HepG2 (cell line): Measurements from ENCODE around the gene NUCB1. TPM values are rescaled to one million over a fixed set of nuclear protein-coding genes. Genes with fewer than 3 reads are reported as not detected.
A peak's percentile ranks its signal among the peaks of the same experiment; 100 is the strongest.

Experiments used
- ARNT2 ChIP-seq: sonication (generic); formaldehyde crosslinking; IDR thresholded peaks from 2 replicates; pipeline ENCODE4 v1.8.0; 2022; ENCODE audit warnings: mild to moderate bottlenecking, low read depth, missing genetic modification reagents, moderate library complexity
- CBFB ChIP-seq: sonication (generic); formaldehyde crosslinking; IDR thresholded peaks from 2 replicates; pipeline ENCODE4 v1.4.0; 2020; ENCODE audit warnings: missing genetic modification reagents
- IKZF4 ChIP-seq: sonication (generic); formaldehyde crosslinking; IDR thresholded peaks from 2 replicates; pipeline ENCODE4 v1.5.1; 2020; ENCODE audit warnings: borderline replicate concordance, mild to moderate bottlenecking, low read depth, missing genetic modification reagents; ENCODE audit errors: not compliant biosample characterization
- PAF1 ChIP-seq: IDR thresholded peaks from 2 replicates; pipeline ENCODE4 v1.6.1; 2016; ENCODE audit warnings: missing genetic modification reagents, missing compliant biosample characterization
- RARG ChIP-seq: sonication (generic); formaldehyde crosslinking; IDR thresholded peaks from 2 replicates; pipeline ENCODE4 v1.4.0; 2020; ENCODE audit warnings: low read depth, mild to moderate bottlenecking, missing genetic modification reagents
- RNF2 ChIP-seq: fragments of 450-650 bp; conservative IDR thresholded peaks from 2 replicates; pipeline ENCODE4 v1.6.1; 2016; ENCODE audit warnings: low read depth
- SMARCC2 ChIP-seq: fragments of 450-650 bp; IDR thresholded peaks from 2 replicates; pipeline ENCODE4 v1.6.1; 2017; ENCODE audit warnings: antibody characterized with exemption, mild to moderate bottlenecking
- ZBTB20 ChIP-seq: sonication (generic); formaldehyde crosslinking; IDR thresholded peaks from 2 replicates; pipeline ENCODE4 v1.8.1; 2023; ENCODE audit warnings: missing genetic modification reagents, low read depth, mild to moderate bottlenecking, borderline replicate concordance
- ZNF20 ChIP-seq: sonication (generic); formaldehyde crosslinking; IDR thresholded peaks from 2 replicates; pipeline ENCODE4 v1.4.0; 2020; ENCODE audit warnings: mild to moderate bottlenecking, moderate library complexity, missing genetic modification reagents
- ZNF30 ChIP-seq: sonication (generic); formaldehyde crosslinking; IDR thresholded peaks from 2 replicates; pipeline ENCODE4 v1.5.0; 2020; ENCODE audit warnings: mild to moderate bottlenecking, missing genetic modification reagents
- ZNF382 ChIP-seq: sonication (generic); formaldehyde crosslinking; IDR thresholded peaks from 2 replicates; pipeline ENCODE4 v1.5.0; 2020; ENCODE audit warnings: missing genetic modification reagents, mild to moderate bottlenecking, borderline replicate concordance
- ZNF503 ChIP-seq: sonication (generic); formaldehyde crosslinking; IDR thresholded peaks from 2 replicates; pipeline ENCODE4 v1.4.0; 2020; ENCODE audit warnings: missing genetic modification reagents
- ZNF782 ChIP-seq: sonication (generic); formaldehyde crosslinking; IDR thresholded peaks from 2 replicates; pipeline ENCODE4 v1.4.0; 2020; ENCODE audit warnings: missing genetic modification reagents, mild to moderate bottlenecking, borderline replicate concordance
- polyA plus RNA-seq, 8 experiments: library from polyadenylated mRNA; depleted of rRNA in 3 of 8; stranded (reverse) in 7 of 8; unstranded in 1 of 8; fragments of >200 nt; fragmentation: Illumina TruSeq in 4 of 8; extraction: Trizol in 4 of 8; gene quantifications; 2 replicates each; pipeline versions ENCODE4 v1.2.1 to v1.2.3, GENCODE V29; 2011 to 2016; ENCODE audit warnings: low read depth in 4 of 8, missing spikeins in 1 of 8, mixed read lengths in 1 of 8; ENCODE audit not compliant: insufficient read depth in 1 of 8
- total RNA-seq, 5 experiments: library from RNA; depleted of rRNA; stranded (reverse); fragments of >200 nt; fragmentation: Illumina TruSeq; extraction: Trizol; gene quantifications; 2 replicates each; pipeline ENCODE4 v1.2.3, GENCODE V29; 2016; ENCODE audit warnings: low read depth in 1 of 5
- TF ChIP-seq, protein P1 (sequence below): sonication (generic); formaldehyde crosslinking; IDR thresholded peaks from 2 replicates; pipeline ENCODE4 v1.4.0; 2020; ENCODE audit warnings: missing genetic modification reagents
- TF ChIP-seq, protein P2 (sequence below): sonication (generic); formaldehyde crosslinking; IDR thresholded peaks from 2 replicates; pipeline ENCODE4 v1.4.0; 2020; ENCODE audit warnings: missing genetic modification reagents
- TF ChIP-seq, protein P3 (sequence below): sonication (generic); formaldehyde crosslinking; IDR thresholded peaks from 2 replicates; pipeline ENCODE4 v1.4.0; 2020; ENCODE audit warnings: missing genetic modification reagents
- TF ChIP-seq, protein P4 (sequence below): sonication (generic); formaldehyde crosslinking; IDR thresholded peaks from 2 replicates; pipeline ENCODE4 v1.5.0; 2020; ENCODE audit warnings: missing genetic modification reagents

NUCB1 gene
- total and polyA plus RNA-seq, 2 of the 13 experiments (the other 11 are each of a cell fraction or from before 2014, with no cell fraction given), result 82.3 to 106 TPM

GRCh38 chr19:48965040-48965805 is 65.1 kb downstream of the NUCB1 start, which contains the start of gene FTL (continued):
- TF ChIP-seq ZNF503 (CRISPR knock-in tag), result peak; percentile 80; the same call in 1 of the 2 replicates
- peak; percentile 86 for TF ChIP-seq ARNT2 (CRISPR knock-in tag)
- TF ChIP-seq RNF2, result peak; percentile 67
- no peak for TF ChIP-seq PAF1
- peak; percentile 87 for TF ChIP-seq IKZF4
- TF ChIP-seq ZNF30 (CRISPR knock-in tag), result no peak
- TF ChIP-seq, protein P1, sequence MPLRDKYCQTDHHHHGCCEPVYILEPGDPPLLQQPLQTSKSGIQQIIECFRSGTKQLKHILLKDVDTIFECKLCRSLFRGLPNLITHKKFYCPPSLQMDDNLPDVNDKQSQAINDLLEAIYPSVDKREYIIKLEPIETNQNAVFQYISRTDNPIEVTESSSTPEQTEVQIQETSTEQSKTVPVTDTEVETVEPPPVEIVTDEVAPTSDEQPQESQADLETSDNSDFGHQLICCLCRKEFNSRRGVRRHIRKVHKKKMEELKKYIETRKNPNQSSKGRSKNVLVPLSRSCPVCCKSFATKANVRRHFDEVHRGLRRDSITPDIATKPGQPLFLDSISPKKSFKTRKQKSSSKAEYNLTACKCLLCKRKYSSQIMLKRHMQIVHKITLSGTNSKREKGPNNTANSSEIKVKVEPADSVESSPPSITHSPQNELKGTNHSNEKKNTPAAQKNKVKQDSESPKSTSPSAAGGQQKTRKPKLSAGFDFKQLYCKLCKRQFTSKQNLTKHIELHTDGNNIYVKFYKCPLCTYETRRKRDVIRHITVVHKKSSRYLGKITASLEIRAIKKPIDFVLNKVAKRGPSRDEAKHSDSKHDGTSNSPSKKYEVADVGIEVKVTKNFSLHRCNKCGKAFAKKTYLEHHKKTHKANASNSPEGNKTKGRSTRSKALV (CRISPR knock-in tag), result peak; percentile 79; the same call in 1 of the 2 replicates
- no peak for TF ChIP-seq ZNF782 (CRISPR knock-in tag)
- TF ChIP-seq RARG, result no peak
- TF ChIP-seq, protein P2, sequence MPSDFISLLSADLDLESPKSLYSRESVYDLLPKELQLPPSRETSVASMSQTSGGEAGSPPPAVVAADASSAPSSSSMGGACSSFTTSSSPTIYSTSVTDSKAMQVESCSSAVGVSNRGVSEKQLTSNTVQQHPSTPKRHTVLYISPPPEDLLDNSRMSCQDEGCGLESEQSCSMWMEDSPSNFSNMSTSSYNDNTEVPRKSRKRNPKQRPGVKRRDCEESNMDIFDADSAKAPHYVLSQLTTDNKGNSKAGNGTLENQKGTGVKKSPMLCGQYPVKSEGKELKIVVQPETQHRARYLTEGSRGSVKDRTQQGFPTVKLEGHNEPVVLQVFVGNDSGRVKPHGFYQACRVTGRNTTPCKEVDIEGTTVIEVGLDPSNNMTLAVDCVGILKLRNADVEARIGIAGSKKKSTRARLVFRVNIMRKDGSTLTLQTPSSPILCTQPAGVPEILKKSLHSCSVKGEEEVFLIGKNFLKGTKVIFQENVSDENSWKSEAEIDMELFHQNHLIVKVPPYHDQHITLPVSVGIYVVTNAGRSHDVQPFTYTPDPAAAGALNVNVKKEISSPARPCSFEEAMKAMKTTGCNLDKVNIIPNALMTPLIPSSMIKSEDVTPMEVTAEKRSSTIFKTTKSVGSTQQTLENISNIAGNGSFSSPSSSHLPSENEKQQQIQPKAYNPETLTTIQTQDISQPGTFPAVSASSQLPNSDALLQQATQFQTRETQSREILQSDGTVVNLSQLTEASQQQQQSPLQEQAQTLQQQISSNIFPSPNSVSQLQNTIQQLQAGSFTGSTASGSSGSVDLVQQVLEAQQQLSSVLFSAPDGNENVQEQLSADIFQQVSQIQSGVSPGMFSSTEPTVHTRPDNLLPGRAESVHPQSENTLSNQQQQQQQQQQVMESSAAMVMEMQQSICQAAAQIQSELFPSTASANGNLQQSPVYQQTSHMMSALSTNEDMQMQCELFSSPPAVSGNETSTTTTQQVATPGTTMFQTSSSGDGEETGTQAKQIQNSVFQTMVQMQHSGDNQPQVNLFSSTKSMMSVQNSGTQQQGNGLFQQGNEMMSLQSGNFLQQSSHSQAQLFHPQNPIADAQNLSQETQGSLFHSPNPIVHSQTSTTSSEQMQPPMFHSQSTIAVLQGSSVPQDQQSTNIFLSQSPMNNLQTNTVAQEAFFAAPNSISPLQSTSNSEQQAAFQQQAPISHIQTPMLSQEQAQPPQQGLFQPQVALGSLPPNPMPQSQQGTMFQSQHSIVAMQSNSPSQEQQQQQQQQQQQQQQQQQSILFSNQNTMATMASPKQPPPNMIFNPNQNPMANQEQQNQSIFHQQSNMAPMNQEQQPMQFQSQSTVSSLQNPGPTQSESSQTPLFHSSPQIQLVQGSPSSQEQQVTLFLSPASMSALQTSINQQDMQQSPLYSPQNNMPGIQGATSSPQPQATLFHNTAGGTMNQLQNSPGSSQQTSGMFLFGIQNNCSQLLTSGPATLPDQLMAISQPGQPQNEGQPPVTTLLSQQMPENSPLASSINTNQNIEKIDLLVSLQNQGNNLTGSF, result peak; percentile 73
- TF ChIP-seq ZBTB20 (CRISPR knock-in tag), result 0 out of 2 replicates have a peak, but pooled peaks have one; percentile 60
- TF ChIP-seq CBFB (CRISPR knock-in tag), result peak; percentile 87
- TF ChIP-seq, protein P3, sequence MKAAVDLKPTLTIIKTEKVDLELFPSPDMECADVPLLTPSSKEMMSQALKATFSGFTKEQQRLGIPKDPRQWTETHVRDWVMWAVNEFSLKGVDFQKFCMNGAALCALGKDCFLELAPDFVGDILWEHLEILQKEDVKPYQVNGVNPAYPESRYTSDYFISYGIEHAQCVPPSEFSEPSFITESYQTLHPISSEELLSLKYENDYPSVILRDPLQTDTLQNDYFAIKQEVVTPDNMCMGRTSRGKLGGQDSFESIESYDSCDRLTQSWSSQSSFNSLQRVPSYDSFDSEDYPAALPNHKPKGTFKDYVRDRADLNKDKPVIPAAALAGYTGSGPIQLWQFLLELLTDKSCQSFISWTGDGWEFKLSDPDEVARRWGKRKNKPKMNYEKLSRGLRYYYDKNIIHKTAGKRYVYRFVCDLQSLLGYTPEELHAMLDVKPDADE (CRISPR knock-in tag), result peak; percentile 54; the same call in 1 of the 2 replicates
- no peak for TF ChIP-seq ZNF20 (CRISPR knock-in tag)
- no peak for TF ChIP-seq SMARCC2
- TF ChIP-seq, protein P4, sequence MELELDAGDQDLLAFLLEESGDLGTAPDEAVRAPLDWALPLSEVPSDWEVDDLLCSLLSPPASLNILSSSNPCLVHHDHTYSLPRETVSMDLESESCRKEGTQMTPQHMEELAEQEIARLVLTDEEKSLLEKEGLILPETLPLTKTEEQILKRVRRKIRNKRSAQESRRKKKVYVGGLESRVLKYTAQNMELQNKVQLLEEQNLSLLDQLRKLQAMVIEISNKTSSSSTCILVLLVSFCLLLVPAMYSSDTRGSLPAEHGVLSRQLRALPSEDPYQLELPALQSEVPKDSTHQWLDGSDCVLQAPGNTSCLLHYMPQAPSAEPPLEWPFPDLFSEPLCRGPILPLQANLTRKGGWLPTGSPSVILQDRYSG (CRISPR knock-in tag), result peak; percentile 85; the same call in 1 of the 2 replicates
- no peak for TF ChIP-seq ZNF382 (CRISPR knock-in tag)
